Measurements from ENCODE around the gene CTXN1. TPM values are rescaled to one million over a fixed set of nuclear protein-coding genes. Genes with fewer than 3 reads are reported as not detected.

Gene CTXN1
- total RNA-seq, 1 experiment from 2014 or later: 54.5 TPM

- Histone ChIP-seq H4K20me1 (ENCODE audit: insufficient read depth) (peaks cover 39% of the 10 kb centered on the region), H3K4me1 (replicated peaks; ENCODE audit: insufficient read depth) (no peaks in the 10 kb centered on the region), H3K27ac (no peak overlapping the region), H3K27me3 (ENCODE audit: insufficient read depth, low read depth) (no peaks in the 10 kb centered on the region), H3K4me3 (no peak overlapping the region), H3K79me2 (ENCODE audit: low read depth) (no peaks in the 10 kb centered on the region), H3K9me2 (ENCODE audit: insufficient read depth) (no peaks in the 10 kb centered on the region), H3K4me2 (no peak overlapping the region), H3F3A (ENCODE audit: insufficient read depth, low read depth) (peaks cover 8% of the 10 kb centered on the region), H3K9me3 (ENCODE audit: insufficient read depth, low read depth) (no peaks in the 10 kb centered on the region), H3K36me3 (ENCODE audit: low read depth) (peaks cover 6% of the 10 kb centered on the region; the same call in 1 of the 2 replicates), H2AFZ (no peak overlapping the region)
- intact Hi-C loops (cut with micrococcal nuclease; ENCODE audit: unreplicated experiment): no loop called here
- ChIA-PET CTCF (no interaction called here), POLR2A (ENCODE audit: unreplicated experiment) (no interaction called here)
- no peak for DNase-seq
- TF ChIP-seq CTCF (conservative IDR thresholded peaks at IDR 0.05): no peak
- no TSS peak for BruUV-seq (replicated peaks)
Measured at GRCh38 chr19:7971553-7972520, 45.9 kb upstream of the CTXN1 start.

DNA sequence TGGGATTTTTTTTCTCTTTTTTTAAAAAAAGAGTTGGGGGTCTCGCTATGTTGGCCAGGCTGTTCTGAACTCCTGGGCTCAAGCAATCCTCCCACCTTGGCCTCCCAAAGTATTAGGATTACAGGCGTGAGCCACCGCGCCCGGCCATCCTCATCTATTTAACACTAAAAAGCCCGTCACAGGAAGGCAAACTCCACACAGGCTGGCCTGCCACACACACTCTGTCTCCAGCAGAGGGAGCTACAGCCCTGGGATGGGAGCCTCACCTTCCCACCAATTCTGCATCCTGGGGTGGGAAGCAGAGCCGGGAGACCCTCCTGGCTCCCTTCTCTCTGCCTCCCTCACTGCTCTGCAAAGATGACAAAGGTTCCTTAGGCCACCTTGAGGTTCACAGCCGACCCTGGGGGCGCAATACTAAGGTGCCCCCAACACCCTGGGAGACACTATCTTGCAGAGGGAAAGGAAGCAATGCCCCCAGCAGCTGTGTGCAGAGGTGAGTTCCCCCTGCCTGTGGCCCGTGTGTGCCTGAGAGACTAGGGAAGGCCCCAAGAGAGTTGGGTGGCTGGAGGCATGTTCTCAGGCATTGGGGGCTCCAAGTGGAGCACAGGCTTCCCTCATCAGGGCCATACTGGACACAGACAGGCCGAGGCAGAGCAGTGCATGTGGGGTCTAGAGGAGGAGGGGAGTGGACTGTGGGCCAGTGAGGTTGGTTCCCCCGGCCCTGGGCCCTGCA, 44.9 kb upstream of the CTXN1 start:
- Histone ChIP-seq H3K9me3 (ENCODE audit: insufficient read depth, low read depth) (no peaks in the 10 kb centered on the region), H3K27me3 (ENCODE audit: insufficient read depth, low read depth) (no peaks in the 10 kb centered on the region), H3K27ac (no peak overlapping the region), H3F3A (ENCODE audit: insufficient read depth, low read depth) (peaks cover 16% of the 10 kb centered on the region), H3K79me2 (ENCODE audit: low read depth) (no peaks in the 10 kb centered on the region), H4K20me1 (ENCODE audit: insufficient read depth) (peaks cover 39% of the 10 kb centered on the region), H3K9me2 (ENCODE audit: insufficient read depth) (no peaks in the 10 kb centered on the region), H3K4me3 (no peak overlapping the region), H3K36me3 (ENCODE audit: low read depth) (peaks cover 11% of the 10 kb centered on the region; the same call in 1 of the 2 replicates), H3K4me2 (no peak overlapping the region), H3K4me1 (replicated peaks; ENCODE audit: insufficient read depth) (no peaks in the 10 kb centered on the region), H2AFZ (no peak overlapping the region)
- ChIA-PET POLR2A (ENCODE audit: unreplicated experiment) (interaction anchor here (0.5 kb wide), 1 partner anchor 34 kb away, joined by 8 read pairs; no protein-coding TSS in a partner anchor), CTCF (interaction anchor here (0.6 to 1.0 kb wide), 3 partner anchors 30 to 100 kb away, joined by 3 to 7 read pairs (median 7); no protein-coding TSS in a partner anchor)
- no TSS peak for BruUV-seq (replicated peaks)
- intact Hi-C loops (cut with micrococcal nuclease; ENCODE audit: unreplicated experiment): loop anchor here (1.0 kb wide), 1 partner anchor 31 kb away; no protein-coding TSS in a partner anchor
- peak in 1 of 2 experiments; percentile 46 for DNase-seq
- TF ChIP-seq CTCF (conservative IDR thresholded peaks at IDR 0.05): peak; percentile 94
- TF ChIP-seq EZH2 (IDR thresholded peaks at IDR 0.05; ENCODE audit: low read depth): no peak

GRCh38 chr19:7969555-7969939, 43.6 kb upstream of the CTXN1 start:
- H3K4me1 ChIP-seq (replicated peaks; ENCODE audit: insufficient read depth): no peaks in the 10 kb centered on the region
- H3K4me3 ChIP-seq: no peak overlapping the region
- no peaks in the 10 kb centered on the region for H3K9me3 ChIP-seq (ENCODE audit: insufficient read depth, low read depth)
- intact Hi-C loops (cut with micrococcal nuclease; ENCODE audit: unreplicated experiment): no loop called here
- H3K27me3 ChIP-seq (ENCODE audit: insufficient read depth, low read depth): no peaks in the 10 kb centered on the region
- TF ChIP-seq EZH2 (IDR thresholded peaks at IDR 0.05; ENCODE audit: low read depth) (no peak), CTCF (conservative IDR thresholded peaks at IDR 0.05) (no peak)
- no peaks in the 10 kb centered on the region for H3K79me2 ChIP-seq (ENCODE audit: low read depth)
- H3K27ac ChIP-seq: no peak overlapping the region
- POLR2A ChIA-PET (ENCODE audit: unreplicated experiment): no interaction called here
- no peaks in the 10 kb centered on the region for H3K9me2 ChIP-seq (ENCODE audit: insufficient read depth)
- H4K20me1 ChIP-seq (ENCODE audit: insufficient read depth): peaks cover 37% of the 10 kb centered on the region
- H2AFZ ChIP-seq: no peak overlapping the region
- no peak for DNase-seq
- peaks cover 20% of the 10 kb centered on the region for H3K36me3 ChIP-seq (ENCODE audit: low read depth)
- CTCF ChIA-PET: no interaction called here
- BruUV-seq (replicated peaks): no TSS peak
- peaks cover 22% of the 10 kb centered on the region for H3F3A ChIP-seq (ENCODE audit: insufficient read depth, low read depth)
- H3K4me2 ChIP-seq: no peak overlapping the region
